Measurements from ENCODE around the gene NT5DC4. TPM values are rescaled to one million over a fixed set of nuclear protein-coding genes. Genes with fewer than 3 reads are reported as not detected.

Gene NT5DC4
- total and polyA plus RNA-seq, 2 of the 4 experiments (the other 2 are of a cell fraction) = not detected

DNA sequence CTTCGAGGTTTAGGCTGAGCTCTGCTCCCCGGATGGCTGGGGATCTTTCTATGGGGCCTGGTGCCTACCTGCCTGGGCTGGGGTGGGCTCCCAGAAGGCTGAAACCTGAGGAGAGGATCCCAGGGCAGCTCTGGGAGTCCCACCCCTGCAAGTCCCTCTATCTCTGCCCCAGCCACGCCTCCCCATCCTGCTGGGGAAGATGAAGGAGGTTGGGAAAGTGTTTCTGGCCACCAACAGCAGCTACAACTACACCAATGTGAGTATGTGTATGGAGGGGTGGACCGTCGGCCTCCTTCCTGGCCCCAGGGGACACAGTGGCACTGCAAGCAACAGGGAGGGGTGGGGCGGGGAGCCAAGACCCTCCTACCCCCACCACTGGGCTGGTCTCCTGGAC is 2.7 kb downstream of the NT5DC4 start:
- no peak for DNase-seq
- Histone ChIP-seq H3K4me1 (ENCODE audit: control insufficient read depth, insufficient read depth, low read length) (peaks cover 1% of the 10 kb centered on the region; the same call in 1 of the 2 replicates), H2AFZ (replicated peaks; ENCODE audit: low read length, poor library complexity) (no peak overlapping the region), H2AK5ac (ENCODE audit: low read depth, low read length) (no peak overlapping the region), H2BK20ac (ENCODE audit: low read depth, low read length) (no peak overlapping the region), H2BK120ac (ENCODE audit: low read depth, low read length) (no peak overlapping the region), H3K4ac (ENCODE audit: low read depth, low read length) (no peak overlapping the region), H4K5ac (ENCODE audit: low read depth, low read length) (no peak overlapping the region), H4K91ac (ENCODE audit: insufficient read depth, low read depth, low read length) (no peak overlapping the region), H3K14ac (replicated peaks; ENCODE audit: low read depth, low read length) (no peak overlapping the region), H3K18ac (ENCODE audit: low read depth, low read length) (no peak overlapping the region), H3K9me3 (ENCODE audit: control insufficient read depth, insufficient read depth, low read length) (no peaks in the 10 kb centered on the region), H3K27ac (ENCODE audit: insufficient read depth, low read length) (no peak overlapping the region), H2AK9ac (replicated peaks; ENCODE audit: low read depth, low read length, poor library complexity) (no peak overlapping the region), H2BK5ac (ENCODE audit: low read depth, low read length, poor library complexity, severe bottlenecking) (no peak overlapping the region), H3K79me1 (ENCODE audit: low read depth in 1 of 2, low read length in 2 of 2) (no peaks in the 10 kb centered on the region), H4K20me1 (ENCODE audit: insufficient read depth, low read length) (no peaks in the 10 kb centered on the region), H3K9me1 (ENCODE audit: insufficient read depth, low read length) (no peaks in the 10 kb centered on the region), H3K9ac (ENCODE audit: low read depth, low read length) (no peak overlapping the region), H4K8ac (ENCODE audit: low read depth in 2 of 2, low read length in 2 of 2) (no peak overlapping the region), H3K56ac (ENCODE audit: extremely low read depth, insufficient read depth, low read length) (no peak overlapping the region), H3K36me3 (ENCODE audit: control insufficient read depth, insufficient read depth, low read length) (no peaks in the 10 kb centered on the region), H3K27me3 (ENCODE audit: control insufficient read depth, insufficient read depth, low read length) (0 out of 2 replicates have a peak, but pooled peaks cover 2% of the 10 kb centered on the region), H3K4me3 (ENCODE audit: insufficient read depth, low read depth, low read length) (no peak overlapping the region), H2BK15ac (ENCODE audit: low read depth, low read length) (no peak overlapping the region), H3K23ac (ENCODE audit: low read depth, low read length) (no peak overlapping the region), H3K4me2 (ENCODE audit: low read depth, low read length) (no peak overlapping the region)
- in situ Hi-C loops (cut with MboI; ENCODE audit: low sequenced_read_pairs) = no loop called here
- CTCF ChIA-PET = no interaction called here
- no peak for ATAC-seq (ENCODE audit: low read depth)
- no CpG with 5 or more reads among the region's 6 CpGs for WGBS, 2 experiments (ENCODE audit: extremely low coverage in 2 of 2, insufficient read length in 1 of 2)
- intact Hi-C loops (cut with micrococcal nuclease) = no loop called here
- dilution Hi-C loops (cut with HindIII; ENCODE audit: low sequenced_read_pairs, unreplicated experiment) = no loop called here
- no peak for TF ChIP-seq SMC3 (IDR thresholded peaks at IDR 0.05; ENCODE audit: low read depth, low read length)
- TF ChIP-seq, protein P1, sequence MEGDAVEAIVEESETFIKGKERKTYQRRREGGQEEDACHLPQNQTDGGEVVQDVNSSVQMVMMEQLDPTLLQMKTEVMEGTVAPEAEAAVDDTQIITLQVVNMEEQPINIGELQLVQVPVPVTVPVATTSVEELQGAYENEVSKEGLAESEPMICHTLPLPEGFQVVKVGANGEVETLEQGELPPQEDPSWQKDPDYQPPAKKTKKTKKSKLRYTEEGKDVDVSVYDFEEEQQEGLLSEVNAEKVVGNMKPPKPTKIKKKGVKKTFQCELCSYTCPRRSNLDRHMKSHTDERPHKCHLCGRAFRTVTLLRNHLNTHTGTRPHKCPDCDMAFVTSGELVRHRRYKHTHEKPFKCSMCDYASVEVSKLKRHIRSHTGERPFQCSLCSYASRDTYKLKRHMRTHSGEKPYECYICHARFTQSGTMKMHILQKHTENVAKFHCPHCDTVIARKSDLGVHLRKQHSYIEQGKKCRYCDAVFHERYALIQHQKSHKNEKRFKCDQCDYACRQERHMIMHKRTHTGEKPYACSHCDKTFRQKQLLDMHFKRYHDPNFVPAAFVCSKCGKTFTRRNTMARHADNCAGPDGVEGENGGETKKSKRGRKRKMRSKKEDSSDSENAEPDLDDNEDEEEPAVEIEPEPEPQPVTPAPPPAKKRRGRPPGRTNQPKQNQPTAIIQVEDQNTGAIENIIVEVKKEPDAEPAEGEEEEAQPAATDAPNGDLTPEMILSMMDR (conservative IDR thresholded peaks at IDR 0.05; ENCODE audit: low read depth, low read length) = no peak
- no peak for TF ChIP-seq RCOR1 (IDR thresholded peaks at IDR 0.05; ENCODE audit: insufficient replicate concordance, low read length)
- TF ChIP-seq NFE2L2 (IDR thresholded peaks at IDR 0.05; ENCODE audit: low read depth, low read length) = no peak
- TF ChIP-seq, protein P2, sequence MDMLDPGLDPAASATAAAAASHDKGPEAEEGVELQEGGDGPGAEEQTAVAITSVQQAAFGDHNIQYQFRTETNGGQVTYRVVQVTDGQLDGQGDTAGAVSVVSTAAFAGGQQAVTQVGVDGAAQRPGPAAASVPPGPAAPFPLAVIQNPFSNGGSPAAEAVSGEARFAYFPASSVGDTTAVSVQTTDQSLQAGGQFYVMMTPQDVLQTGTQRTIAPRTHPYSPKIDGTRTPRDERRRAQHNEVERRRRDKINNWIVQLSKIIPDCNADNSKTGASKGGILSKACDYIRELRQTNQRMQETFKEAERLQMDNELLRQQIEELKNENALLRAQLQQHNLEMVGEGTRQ (IDR thresholded peaks at IDR 0.05; ENCODE audit: low read depth, low read length) = no peak
- no peak for TF ChIP-seq RAD21 (IDR thresholded peaks at IDR 0.05; ENCODE audit: low read length)
- no peak for TF ChIP-seq MAFK (IDR thresholded peaks at IDR 0.05; ENCODE audit: low read depth, low read length)
- no peak for TF ChIP-seq MXI1 (IDR thresholded peaks at IDR 0.05; ENCODE audit: borderline replicate concordance, low read depth, low read length)
- no peak for TF ChIP-seq CHD1 (IDR thresholded peaks at IDR 0.05; ENCODE audit: low read depth, low read length)
- TF ChIP-seq MAZ (IDR thresholded peaks at IDR 0.05; ENCODE audit: borderline replicate concordance, low read depth, low read length) = no peak
- TF ChIP-seq, protein P3, sequence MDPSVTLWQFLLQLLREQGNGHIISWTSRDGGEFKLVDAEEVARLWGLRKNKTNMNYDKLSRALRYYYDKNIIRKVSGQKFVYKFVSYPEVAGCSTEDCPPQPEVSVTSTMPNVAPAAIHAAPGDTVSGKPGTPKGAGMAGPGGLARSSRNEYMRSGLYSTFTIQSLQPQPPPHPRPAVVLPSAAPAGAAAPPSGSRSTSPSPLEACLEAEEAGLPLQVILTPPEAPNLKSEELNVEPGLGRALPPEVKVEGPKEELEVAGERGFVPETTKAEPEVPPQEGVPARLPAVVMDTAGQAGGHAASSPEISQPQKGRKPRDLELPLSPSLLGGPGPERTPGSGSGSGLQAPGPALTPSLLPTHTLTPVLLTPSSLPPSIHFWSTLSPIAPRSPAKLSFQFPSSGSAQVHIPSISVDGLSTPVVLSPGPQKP (IDR thresholded peaks at IDR 0.05; ENCODE audit: borderline replicate concordance, low read depth, low read length) = no peak
- no peak for TF ChIP-seq FOS (IDR thresholded peaks at IDR 0.05; ENCODE audit: low read depth, low read length)
- TF ChIP-seq POLR2A (IDR thresholded peaks at IDR 0.05; ENCODE audit: low read depth, low read length) = no peak
- TF ChIP-seq CEBPB (IDR thresholded peaks at IDR 0.05; ENCODE audit: low read depth, low read length) = no peak
- BruUV-seq (replicated peaks) = no TSS peak
- POLR2A ChIA-PET (ENCODE audit: unreplicated experiment) = no interaction called here

Measured in IMR-90 (cell line).